H1 (cell line): ENCODE data around the gene ERC1. TPM values are rescaled to one million over a fixed set of nuclear protein-coding genes. Genes with fewer than 3 reads are reported as not detected.

Experiments used
- CEBPB ChIP-seq: IDR thresholded peaks from 2 replicates; pipeline ENCODE4 v1.6.1; 2012; ENCODE audit warnings: low read depth, low read length
- CREB1 ChIP-seq: IDR thresholded peaks from 2 replicates; pipeline ENCODE4 v1.6.1; 2012; ENCODE audit warnings: inconsistent platforms
- JUN ChIP-seq: IDR thresholded peaks from 2 replicates; pipeline ENCODE4 v1.6.1; 2011; ENCODE audit warnings: low read depth, mild to moderate bottlenecking, improper control_type of control experiment, low read length
- TEAD4 ChIP-seq: IDR thresholded peaks from 2 replicates; pipeline ENCODE4 v1.6.1; 2012; ENCODE audit warnings: low read depth, low read length, inconsistent platforms, mixed read lengths
- polyA plus RNA-seq, 7 experiments: library from polyadenylated mRNA; depleted of rRNA in 3 of 7; stranded (reverse) in 5 of 7; unstranded in 2 of 7; fragments of >200 nt in 5 of 7; fragments of 200-250 nt in 2 of 7; gene quantifications; 1 replicate in 5 of 7; 2 replicates in 1 of 7; 4 replicates in 1 of 7; pipeline versions ENCODE4 v1.2.1 to v1.2.3, GENCODE V29; 2011 to 2013; ENCODE audit warnings: missing spikeins in 2 of 7, mixed read lengths in 2 of 7
- total RNA-seq: library from RNA; stranded (reverse); fragmentation: NEBNext Ultra II Directional; extraction: Animal tissue kit (Norgen Biotek cat#: 25700); gene quantifications from 2 replicates; pipeline ENCODE4 v1.2.1, GENCODE V29; 2021
- TF ChIP-seq, protein P1 (sequence below): fragments of 300-600 bp; sonication (generic); IDR thresholded peaks from 2 replicates; pipeline ENCODE4 v1.7.1; 2012; ENCODE audit warnings: low read length, moderate library complexity, mild to moderate bottlenecking, inconsistent platforms; ENCODE audit not compliant: insufficient replicate concordance
- TF ChIP-seq, protein P2 (sequence below): IDR thresholded peaks from 2 replicates; pipeline ENCODE4 v1.6.1; 2011; ENCODE audit warnings: low read length, improper control_type of control experiment
- TF ChIP-seq, protein P3 (sequence below): IDR thresholded peaks from 2 replicates; pipeline ENCODE4 v1.6.1; 2012; ENCODE audit warnings: low read length, inconsistent platforms

Gene ERC1
- total and polyA plus RNA-seq, 2 of the 8 experiments (the other 6 are each of a cell fraction or from before 2014, with no cell fraction given): 7.8 to 45.7 TPM

DNA sequence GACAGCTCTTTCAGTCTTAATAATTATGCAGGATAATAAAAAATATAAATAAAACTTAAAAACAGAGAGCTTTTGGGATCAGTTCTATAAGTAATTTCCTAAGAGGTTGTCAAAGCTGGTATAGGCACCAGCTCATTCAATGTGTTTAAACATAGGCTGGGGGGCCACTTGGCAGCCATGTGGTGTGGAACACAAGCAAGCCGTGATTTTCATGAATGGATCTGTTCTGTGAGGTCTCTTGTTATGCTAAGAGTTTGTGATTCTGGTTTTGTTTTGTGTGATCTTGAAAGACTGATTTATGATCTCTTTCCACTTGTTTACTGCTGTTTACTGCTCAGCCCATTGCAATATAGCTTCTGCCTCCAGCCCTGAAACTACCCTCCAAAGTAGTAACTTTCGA, 362.4 kb downstream of the ERC1 start (continued):
- TF ChIP-seq, protein P1, sequence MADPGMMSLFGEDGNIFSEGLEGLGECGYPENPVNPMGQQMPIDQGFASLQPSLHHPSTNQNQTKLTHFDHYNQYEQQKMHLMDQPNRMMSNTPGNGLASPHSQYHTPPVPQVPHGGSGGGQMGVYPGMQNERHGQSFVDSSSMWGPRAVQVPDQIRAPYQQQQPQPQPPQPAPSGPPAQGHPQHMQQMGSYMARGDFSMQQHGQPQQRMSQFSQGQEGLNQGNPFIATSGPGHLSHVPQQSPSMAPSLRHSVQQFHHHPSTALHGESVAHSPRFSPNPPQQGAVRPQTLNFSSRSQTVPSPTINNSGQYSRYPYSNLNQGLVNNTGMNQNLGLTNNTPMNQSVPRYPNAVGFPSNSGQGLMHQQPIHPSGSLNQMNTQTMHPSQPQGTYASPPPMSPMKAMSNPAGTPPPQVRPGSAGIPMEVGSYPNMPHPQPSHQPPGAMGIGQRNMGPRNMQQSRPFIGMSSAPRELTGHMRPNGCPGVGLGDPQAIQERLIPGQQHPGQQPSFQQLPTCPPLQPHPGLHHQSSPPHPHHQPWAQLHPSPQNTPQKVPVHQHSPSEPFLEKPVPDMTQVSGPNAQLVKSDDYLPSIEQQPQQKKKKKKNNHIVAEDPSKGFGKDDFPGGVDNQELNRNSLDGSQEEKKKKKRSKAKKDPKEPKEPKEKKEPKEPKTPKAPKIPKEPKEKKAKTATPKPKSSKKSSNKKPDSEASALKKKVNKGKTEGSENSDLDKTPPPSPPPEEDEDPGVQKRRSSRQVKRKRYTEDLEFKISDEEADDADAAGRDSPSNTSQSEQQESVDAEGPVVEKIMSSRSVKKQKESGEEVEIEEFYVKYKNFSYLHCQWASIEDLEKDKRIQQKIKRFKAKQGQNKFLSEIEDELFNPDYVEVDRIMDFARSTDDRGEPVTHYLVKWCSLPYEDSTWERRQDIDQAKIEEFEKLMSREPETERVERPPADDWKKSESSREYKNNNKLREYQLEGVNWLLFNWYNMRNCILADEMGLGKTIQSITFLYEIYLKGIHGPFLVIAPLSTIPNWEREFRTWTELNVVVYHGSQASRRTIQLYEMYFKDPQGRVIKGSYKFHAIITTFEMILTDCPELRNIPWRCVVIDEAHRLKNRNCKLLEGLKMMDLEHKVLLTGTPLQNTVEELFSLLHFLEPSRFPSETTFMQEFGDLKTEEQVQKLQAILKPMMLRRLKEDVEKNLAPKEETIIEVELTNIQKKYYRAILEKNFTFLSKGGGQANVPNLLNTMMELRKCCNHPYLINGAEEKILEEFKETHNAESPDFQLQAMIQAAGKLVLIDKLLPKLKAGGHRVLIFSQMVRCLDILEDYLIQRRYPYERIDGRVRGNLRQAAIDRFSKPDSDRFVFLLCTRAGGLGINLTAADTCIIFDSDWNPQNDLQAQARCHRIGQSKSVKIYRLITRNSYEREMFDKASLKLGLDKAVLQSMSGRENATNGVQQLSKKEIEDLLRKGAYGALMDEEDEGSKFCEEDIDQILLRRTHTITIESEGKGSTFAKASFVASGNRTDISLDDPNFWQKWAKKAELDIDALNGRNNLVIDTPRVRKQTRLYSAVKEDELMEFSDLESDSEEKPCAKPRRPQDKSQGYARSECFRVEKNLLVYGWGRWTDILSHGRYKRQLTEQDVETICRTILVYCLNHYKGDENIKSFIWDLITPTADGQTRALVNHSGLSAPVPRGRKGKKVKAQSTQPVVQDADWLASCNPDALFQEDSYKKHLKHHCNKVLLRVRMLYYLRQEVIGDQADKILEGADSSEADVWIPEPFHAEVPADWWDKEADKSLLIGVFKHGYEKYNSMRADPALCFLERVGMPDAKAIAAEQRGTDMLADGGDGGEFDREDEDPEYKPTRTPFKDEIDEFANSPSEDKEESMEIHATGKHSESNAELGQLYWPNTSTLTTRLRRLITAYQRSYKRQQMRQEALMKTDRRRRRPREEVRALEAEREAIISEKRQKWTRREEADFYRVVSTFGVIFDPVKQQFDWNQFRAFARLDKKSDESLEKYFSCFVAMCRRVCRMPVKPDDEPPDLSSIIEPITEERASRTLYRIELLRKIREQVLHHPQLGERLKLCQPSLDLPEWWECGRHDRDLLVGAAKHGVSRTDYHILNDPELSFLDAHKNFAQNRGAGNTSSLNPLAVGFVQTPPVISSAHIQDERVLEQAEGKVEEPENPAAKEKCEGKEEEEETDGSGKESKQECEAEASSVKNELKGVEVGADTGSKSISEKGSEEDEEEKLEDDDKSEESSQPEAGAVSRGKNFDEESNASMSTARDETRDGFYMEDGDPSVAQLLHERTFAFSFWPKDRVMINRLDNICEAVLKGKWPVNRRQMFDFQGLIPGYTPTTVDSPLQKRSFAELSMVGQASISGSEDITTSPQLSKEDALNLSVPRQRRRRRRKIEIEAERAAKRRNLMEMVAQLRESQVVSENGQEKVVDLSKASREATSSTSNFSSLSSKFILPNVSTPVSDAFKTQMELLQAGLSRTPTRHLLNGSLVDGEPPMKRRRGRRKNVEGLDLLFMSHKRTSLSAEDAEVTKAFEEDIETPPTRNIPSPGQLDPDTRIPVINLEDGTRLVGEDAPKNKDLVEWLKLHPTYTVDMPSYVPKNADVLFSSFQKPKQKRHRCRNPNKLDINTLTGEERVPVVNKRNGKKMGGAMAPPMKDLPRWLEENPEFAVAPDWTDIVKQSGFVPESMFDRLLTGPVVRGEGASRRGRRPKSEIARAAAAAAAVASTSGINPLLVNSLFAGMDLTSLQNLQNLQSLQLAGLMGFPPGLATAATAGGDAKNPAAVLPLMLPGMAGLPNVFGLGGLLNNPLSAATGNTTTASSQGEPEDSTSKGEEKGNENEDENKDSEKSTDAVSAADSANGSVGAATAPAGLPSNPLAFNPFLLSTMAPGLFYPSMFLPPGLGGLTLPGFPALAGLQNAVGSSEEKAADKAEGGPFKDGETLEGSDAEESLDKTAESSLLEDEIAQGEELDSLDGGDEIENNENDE: no peak
- TF ChIP-seq, protein P2, sequence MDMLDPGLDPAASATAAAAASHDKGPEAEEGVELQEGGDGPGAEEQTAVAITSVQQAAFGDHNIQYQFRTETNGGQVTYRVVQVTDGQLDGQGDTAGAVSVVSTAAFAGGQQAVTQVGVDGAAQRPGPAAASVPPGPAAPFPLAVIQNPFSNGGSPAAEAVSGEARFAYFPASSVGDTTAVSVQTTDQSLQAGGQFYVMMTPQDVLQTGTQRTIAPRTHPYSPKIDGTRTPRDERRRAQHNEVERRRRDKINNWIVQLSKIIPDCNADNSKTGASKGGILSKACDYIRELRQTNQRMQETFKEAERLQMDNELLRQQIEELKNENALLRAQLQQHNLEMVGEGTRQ: no peak
- TF ChIP-seq TEAD4 (no peak), CEBPB (no peak), JUN (no peak), CREB1 (no peak)
- TF ChIP-seq, protein P3, sequence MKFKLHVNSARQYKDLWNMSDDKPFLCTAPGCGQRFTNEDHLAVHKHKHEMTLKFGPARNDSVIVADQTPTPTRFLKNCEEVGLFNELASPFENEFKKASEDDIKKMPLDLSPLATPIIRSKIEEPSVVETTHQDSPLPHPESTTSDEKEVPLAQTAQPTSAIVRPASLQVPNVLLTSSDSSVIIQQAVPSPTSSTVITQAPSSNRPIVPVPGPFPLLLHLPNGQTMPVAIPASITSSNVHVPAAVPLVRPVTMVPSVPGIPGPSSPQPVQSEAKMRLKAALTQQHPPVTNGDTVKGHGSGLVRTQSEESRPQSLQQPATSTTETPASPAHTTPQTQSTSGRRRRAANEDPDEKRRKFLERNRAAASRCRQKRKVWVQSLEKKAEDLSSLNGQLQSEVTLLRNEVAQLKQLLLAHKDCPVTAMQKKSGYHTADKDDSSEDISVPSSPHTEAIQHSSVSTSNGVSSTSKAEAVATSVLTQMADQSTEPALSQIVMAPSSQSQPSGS: no peak
